H1 (cell line): ENCODE data around the gene ADGRB3. TPM values are rescaled to one million over a fixed set of nuclear protein-coding genes. Genes with fewer than 3 reads are reported as not detected.

Experiments
- RFX5 ChIP-seq: IDR thresholded peaks from 2 replicates; pipeline ENCODE4 v1.6.1; 2011; ENCODE audit warnings: low read depth, low read length, improper control_type of control experiment, borderline replicate concordance
- USF2 ChIP-seq: IDR thresholded peaks from 2 replicates; pipeline ENCODE4 v1.6.1; 2011; ENCODE audit warnings: low read length, improper control_type of control experiment
- polyA plus RNA-seq, 7 experiments: library from polyadenylated mRNA; depleted of rRNA in 3 of 7; stranded (reverse) in 5 of 7; unstranded in 2 of 7; fragments of >200 nt in 5 of 7; fragments of 200-250 nt in 2 of 7; gene quantifications; 1 replicate in 5 of 7; 2 replicates in 1 of 7; 4 replicates in 1 of 7; pipeline versions ENCODE4 v1.2.1 to v1.2.3, GENCODE V29; 2011 to 2013; ENCODE audit warnings: missing spikeins in 2 of 7, mixed read lengths in 2 of 7
- total RNA-seq: library from RNA; stranded (reverse); fragmentation: NEBNext Ultra II Directional; extraction: Animal tissue kit (Norgen Biotek cat#: 25700); gene quantifications from 2 replicates; pipeline ENCODE4 v1.2.1, GENCODE V29; 2021

Gene ADGRB3
- total and polyA plus RNA-seq, 2 of the 8 experiments (the other 6 are each of a cell fraction or from before 2014, with no cell fraction given), result 0.35 to 1.2 TPM

GRCh38 chr6:69063401-69063800, 428.3 kb downstream of the ADGRB3 start (continued):
- TF ChIP-seq RFX5 (no peak), USF2 (no peak)
